HCT116 (cell line): ENCODE measurements around the gene TXNDC12.

Source experiments
- EGR1 ChIP-seq: IDR thresholded peaks from 2 replicates; pipeline ENCODE4 v1.6.1; 2012; ENCODE audit warnings: low read depth
- RAD21 ChIP-seq: IDR thresholded peaks from 2 replicates; pipeline ENCODE4 v1.6.1; 2012; ENCODE audit warnings: low read depth, mild to moderate bottlenecking
- YY1 ChIP-seq: IDR thresholded peaks from 2 replicates; pipeline ENCODE4 v1.6.1; 2011; ENCODE audit warnings: low read length, low read depth, moderate library complexity, mild to moderate bottlenecking; ENCODE audit not compliant: insufficient replicate concordance; ENCODE audit errors: extremely low read depth

- TF ChIP-seq YY1 (peak; percentile 92), RAD21 (no peak), EGR1 (no peak)
Measured at GRCh38 chr1:52033190-52034049, 21.6 kb downstream of the TXNDC12 start, which contains the start of gene KTI12.
